Stimulated activated effector memory CD8-positive, alpha-beta T cell treated with anti-CD3 and anti-CD28 coated beads, Interleukin-12 subunit alpha, Interleukin-12 subunit beta, amount 100 ng/mL, for 72 hours (primary cell): Measurements from ENCODE around the gene FIGNL1.
A peak's percentile ranks its signal among the peaks of the same experiment; 100 is the strongest.

ENCODE experiments used
- ATAC-seq: fragments of 150-1000 bp; cut with Tn5 transposase; 2 replicates; pipeline ENCODE4 v1.10.0; 2021
- DNase-seq, 2 donors: peaks; one replicate each; pipeline ENCODE4 v3.0.0; 2021 to 2022; ENCODE audit warnings: low spot score in 2 of 2
- H3K27ac Mint-ChIP-seq: one replicate; pipeline ENCODE4 v1.8.0; 2022; ENCODE audit warnings: mild to moderate bottlenecking, mixed read lengths
- H3K36me3 Mint-ChIP-seq: one replicate; pipeline ENCODE4 v1.8.0; 2022; ENCODE audit warnings: mild to moderate bottlenecking, mixed read lengths
- H3K4me1 Mint-ChIP-seq: one replicate; pipeline ENCODE4 v1.8.0; 2022; ENCODE audit warnings: mixed read lengths
- H3K4me3 Mint-ChIP-seq: one replicate; pipeline ENCODE4 v1.8.0; 2022; ENCODE audit warnings: mild to moderate bottlenecking, mixed read lengths
- H3K9me3 Mint-ChIP-seq: one replicate; pipeline ENCODE4 v1.8.0; 2022; ENCODE audit warnings: mixed read lengths

Gene FIGNL1

DNA sequence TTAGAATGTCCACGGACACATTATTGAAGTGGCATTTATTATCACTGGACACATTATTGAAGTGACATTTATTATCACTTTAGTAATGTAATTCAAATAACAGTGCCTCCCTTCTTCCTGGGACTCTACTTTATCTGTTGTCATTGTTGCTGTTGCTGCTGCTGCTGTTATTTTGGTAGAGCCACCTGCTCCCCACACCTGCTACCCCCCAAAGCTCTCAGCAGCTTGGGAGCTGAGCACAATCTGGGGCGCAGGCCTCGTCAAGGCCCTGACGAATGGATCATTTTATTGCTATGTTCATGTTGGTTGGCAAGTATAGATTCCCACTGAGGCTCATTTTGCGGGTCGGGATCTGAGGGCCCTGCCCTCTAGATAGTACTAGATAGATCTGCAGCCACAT is 24.8 kb downstream of the FIGNL1 start:
- ATAC-seq (no peak), DNase-seq (no peak)
- Mint-ChIP-seq H3K27ac (no peak overlapping the region), H3K9me3 (no peaks in the 10 kb centered on the region), H3K4me3 (no peak overlapping the region), H3K4me1 (no peaks in the 10 kb centered on the region), H3K36me3 (no peaks in the 10 kb centered on the region)

DNA sequence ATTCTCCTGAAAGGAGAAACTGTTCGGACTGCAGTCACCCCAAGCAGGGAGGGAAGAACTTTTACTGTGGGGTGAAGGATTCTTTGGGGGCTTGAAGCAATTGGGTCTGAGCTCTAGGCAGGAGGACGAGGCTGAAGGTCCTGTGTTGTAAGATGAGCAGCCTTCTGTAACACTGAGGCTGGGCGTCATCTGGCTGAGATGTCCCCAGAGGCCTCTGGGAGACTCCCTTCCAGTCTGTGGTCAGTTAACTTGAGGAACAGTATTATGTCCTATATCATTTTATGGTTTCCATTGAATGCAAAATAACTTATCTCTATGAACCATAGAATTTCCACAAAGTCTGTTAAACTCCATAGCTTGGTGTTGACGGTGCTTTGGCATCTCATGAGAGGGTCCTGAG is 26.3 kb downstream of the FIGNL1 start:
- H3K9me3 Mint-ChIP-seq = no peaks in the 10 kb centered on the region
- no peak for DNase-seq
- H3K4me3 Mint-ChIP-seq = no peak overlapping the region
- ATAC-seq = no peak
- H3K36me3 Mint-ChIP-seq = no peaks in the 10 kb centered on the region
- H3K27ac Mint-ChIP-seq = no peak overlapping the region
- no peaks in the 10 kb centered on the region for H3K4me1 Mint-ChIP-seq

DNA sequence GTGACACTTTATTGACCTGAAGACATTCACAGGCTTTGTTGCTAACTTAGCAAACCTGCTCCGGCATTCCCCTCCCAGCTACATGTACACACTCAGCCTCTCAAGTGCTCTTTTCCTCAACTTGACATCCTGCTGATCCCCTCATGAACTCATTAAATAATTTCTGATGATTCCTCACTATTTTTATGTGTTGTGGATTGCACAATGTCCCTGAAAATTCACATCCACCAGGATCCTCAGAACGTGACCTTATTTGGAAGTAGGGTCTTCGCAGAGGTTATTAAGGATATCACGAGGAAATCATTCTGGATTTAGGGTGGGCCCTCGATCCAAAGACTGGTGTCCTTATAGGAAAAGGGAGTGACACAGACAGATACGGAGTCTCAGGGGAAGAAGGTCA is 27.3 kb downstream of the FIGNL1 start:
- Mint-ChIP-seq H3K4me1 (no peaks in the 10 kb centered on the region), H3K4me3 (no peak overlapping the region), H3K27ac (no peak overlapping the region), H3K36me3 (no peaks in the 10 kb centered on the region), H3K9me3 (no peaks in the 10 kb centered on the region)
- DNase-seq (no peak), ATAC-seq (no peak)

DNA sequence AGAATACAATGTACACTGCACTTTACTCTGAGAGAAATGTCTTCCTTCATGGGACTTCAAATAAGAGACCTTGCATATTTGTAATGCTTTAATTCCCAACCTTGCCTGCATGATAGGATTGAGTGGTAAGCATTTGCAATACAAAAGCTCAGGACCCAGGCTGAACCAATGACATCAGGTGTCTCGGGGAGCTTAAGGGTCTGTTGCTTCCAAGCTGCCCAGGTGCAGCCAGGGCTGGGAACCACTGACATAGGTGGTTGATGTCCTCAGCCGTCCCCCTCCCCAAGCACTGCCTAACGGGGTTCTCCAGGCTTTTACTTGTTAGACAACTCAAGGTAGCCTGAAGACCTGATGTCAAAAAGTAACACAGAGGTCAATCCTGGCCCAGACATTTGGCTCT is 29.1 kb downstream of the FIGNL1 start:
- peaks cover 6% of the 10 kb centered on the region for H3K4me1 Mint-ChIP-seq
- H3K4me3 Mint-ChIP-seq = no peak overlapping the region
- peak overlapping the region; percentile 79 for H3K27ac Mint-ChIP-seq
- DNase-seq = no peak
- H3K9me3 Mint-ChIP-seq = no peaks in the 10 kb centered on the region
- ATAC-seq = no peak
- no peaks in the 10 kb centered on the region for H3K36me3 Mint-ChIP-seq

DNA sequence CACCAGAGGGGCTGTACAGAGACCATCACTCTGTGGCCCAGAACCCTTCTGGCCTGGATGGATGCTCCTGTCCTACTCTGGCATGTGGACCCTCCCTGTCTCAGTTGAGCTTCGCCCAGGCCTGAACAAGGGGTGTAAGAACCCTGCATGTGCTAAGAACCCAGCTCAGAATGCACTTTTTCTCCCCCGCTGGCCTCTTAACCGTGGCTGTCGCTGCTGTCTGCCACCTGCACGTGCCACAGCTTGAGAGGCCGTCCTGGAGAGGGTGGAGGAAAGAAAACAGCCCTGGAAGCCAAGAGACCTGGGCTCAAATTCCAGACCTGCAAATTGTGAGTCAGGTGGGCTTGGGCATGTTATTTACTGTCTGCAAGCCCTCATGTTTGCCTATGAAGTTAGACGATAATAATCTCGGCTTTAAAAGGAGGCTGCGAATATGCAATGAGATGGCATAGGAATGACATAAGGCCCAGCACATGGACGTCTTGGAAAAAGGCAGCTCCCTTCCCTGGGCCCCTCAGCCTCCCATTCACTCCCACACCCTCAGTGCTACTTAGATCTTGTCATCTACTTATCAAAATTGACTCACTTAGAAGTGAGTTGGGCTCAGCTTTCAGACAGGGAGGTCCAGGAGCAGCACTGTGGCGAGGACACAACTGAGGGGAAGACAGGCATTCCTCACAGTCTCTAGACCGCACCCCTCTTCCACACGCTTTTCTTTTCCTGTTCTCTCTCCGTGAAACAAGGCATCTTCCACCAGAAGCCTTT is 31.4 kb downstream of the FIGNL1 start:
- H3K27ac Mint-ChIP-seq = peak overlapping the region; percentile 43
- DNase-seq (peak in 1 of 2 donors; percentile 43), ATAC-seq (no peak)
- H3K4me1 Mint-ChIP-seq = peaks cover 12% of the 10 kb centered on the region
- H3K4me3 Mint-ChIP-seq = no peak overlapping the region
- no peaks in the 10 kb centered on the region for H3K36me3 Mint-ChIP-seq
- no peaks in the 10 kb centered on the region for H3K9me3 Mint-ChIP-seq

DNA sequence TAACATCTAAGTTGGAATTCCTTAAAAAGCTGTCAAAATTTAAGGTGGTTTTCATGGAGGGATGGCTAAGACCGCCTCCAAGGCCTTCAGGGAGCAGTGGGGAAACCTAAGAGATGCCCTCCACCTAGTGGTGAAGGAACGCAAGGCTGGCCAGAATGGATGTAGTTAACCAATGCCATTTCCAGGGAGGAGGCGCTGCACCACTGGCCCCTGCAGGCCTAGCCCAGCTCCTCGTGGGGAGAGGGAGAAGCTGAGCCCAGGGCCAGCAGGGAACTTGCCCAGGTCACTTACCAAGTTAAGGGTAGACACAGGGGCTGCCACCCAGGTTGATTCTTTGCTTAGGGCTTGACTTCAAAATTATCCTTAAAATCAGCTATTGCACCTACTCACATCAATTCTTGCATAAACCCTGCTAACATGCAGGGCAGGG is 32.0 kb downstream of the FIGNL1 start:
- peak; percentile 55 to 79 for DNase-seq
- peaks cover 12% of the 10 kb centered on the region for H3K4me1 Mint-ChIP-seq
- no peaks in the 10 kb centered on the region for H3K9me3 Mint-ChIP-seq
- H3K27ac Mint-ChIP-seq = peak overlapping the region; percentile 43
- H3K4me3 Mint-ChIP-seq = no peak overlapping the region
- H3K36me3 Mint-ChIP-seq = no peaks in the 10 kb centered on the region
- peak; percentile 97 for ATAC-seq

DNA sequence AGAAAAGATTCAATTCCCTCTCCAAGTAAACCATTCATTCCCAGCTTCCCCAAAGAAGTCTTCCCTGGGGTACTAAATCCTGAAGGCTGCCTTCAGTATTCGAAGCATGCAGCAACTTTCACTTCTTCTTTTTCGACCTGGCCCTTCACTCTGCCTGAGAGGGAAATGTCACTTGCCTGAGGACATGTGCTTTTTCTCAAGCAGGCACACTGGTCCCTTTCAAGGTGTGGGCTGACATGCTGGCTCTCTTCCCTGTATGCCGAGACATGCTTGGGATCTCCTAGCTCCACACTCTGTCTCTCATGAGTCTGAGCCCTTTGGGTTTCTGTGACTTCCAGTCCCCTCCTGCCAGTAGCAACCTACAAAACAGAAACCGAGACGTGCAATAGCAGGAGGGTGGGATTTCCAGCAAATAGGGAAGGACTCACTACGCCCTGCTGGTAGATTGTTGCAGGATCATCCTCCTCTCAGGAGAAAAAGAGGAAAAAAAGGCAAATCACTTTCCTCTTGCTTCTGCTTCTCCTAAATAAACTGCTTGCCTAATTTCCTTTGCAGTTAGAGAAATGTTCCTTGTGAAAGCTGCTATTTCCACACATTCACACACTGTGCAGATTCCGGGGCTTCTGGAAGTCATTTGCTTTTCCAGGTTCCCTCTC is 33.5 kb downstream of the FIGNL1 start:
- peaks cover 8% of the 10 kb centered on the region for H3K36me3 Mint-ChIP-seq
- ATAC-seq = no peak

DNA sequence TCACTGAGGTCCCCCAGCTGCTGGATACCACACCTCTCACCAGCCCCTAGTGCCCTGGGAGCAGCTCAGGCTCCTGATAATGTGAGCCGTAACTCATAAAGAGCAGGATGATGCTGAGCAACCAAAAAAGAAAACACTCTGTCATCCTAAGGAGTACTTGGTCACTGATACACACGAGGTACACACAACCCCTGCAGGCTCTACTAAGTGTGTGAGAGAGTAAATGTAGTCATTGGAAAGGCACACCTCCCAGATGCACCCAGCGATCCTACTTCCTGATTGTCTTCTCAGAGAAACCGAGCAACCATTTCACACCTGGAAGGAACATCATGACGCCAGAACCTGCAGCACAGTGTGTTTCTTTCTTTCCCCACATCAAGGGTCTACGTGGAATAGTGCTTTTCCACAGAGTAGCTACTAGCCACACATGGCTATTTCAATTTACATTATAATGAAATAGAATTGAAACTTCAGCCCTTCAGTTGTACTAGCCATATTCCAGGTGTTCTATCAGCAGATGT is 34.2 kb downstream of the FIGNL1 start:
- H3K4me1 Mint-ChIP-seq = peaks cover 21% of the 10 kb centered on the region
- DNase-seq (peak in 1 of 2 donors; percentile 45), ATAC-seq (no peak)
- H3K4me3 Mint-ChIP-seq = no peak overlapping the region
- no peaks in the 10 kb centered on the region for H3K9me3 Mint-ChIP-seq
- peak overlapping the region; percentile 77 for H3K27ac Mint-ChIP-seq
- peaks cover 8% of the 10 kb centered on the region for H3K36me3 Mint-ChIP-seq

More for the DNA sequence above, 33.5 kb downstream of the FIGNL1 start:
- peak overlapping the region; percentile 36 for H3K27ac Mint-ChIP-seq
- H3K4me1 Mint-ChIP-seq = peaks cover 13% of the 10 kb centered on the region
- H3K9me3 Mint-ChIP-seq = no peaks in the 10 kb centered on the region
- DNase-seq = peak in 1 of 2 donors; percentile 48
- H3K4me3 Mint-ChIP-seq = no peak overlapping the region

DNA sequence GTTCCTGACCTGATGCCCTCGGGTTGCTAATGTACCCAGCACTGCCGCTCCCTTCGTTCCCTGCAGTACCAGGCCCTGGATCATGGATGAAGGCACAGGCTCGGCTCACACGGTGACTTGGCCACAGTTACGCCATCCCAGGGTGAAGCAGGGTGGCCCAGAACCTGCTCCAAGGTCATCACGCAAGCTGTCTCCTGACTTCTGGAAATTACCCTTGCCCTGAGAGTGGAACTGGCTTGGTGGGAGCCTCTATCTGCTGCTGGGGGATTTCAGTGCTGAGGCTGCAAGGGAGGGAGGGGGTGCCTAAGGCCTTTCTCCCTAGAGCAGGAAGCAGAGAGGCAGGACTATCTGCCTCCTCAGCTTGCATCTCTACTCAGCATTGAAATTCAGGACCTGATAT is 36.6 kb downstream of the FIGNL1 start:
- Mint-ChIP-seq H3K27ac (peak overlapping the region; percentile 48), H3K4me1 (peaks cover 44% of the 10 kb centered on the region), H3K9me3 (no peaks in the 10 kb centered on the region), H3K4me3 (no peak overlapping the region), H3K36me3 (peaks cover 25% of the 10 kb centered on the region)
- DNase-seq = peak in 1 of 2 donors; percentile 43
- ATAC-seq = no peak

DNA sequence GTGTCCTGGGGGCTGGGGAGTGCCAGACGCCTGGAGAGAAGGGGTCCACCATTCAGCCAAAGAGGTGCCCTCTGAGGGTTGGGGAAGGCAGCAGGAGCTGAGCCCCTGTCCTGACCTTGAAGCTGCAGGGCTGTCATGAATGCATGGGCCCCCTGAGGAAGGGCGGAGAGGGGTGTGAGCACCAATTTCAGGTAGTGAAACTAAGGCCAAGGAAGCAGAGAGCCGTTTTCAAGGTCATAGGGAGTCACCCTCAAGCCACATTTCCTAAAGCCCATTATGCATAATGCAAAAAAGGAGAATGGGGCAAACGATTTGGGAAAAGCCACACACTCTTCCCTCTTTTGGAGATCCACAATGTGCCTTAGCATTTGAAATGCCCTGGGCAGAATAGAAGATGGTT is 37.2 kb downstream of the FIGNL1 start:
- ATAC-seq = no peak
- H3K36me3 Mint-ChIP-seq = peaks cover 31% of the 10 kb centered on the region
- peak overlapping the region; percentile 4 for H3K27ac Mint-ChIP-seq
- no peak for DNase-seq
- no peaks in the 10 kb centered on the region for H3K9me3 Mint-ChIP-seq
- H3K4me1 Mint-ChIP-seq = peaks cover 50% of the 10 kb centered on the region
- no peak overlapping the region for H3K4me3 Mint-ChIP-seq

DNA sequence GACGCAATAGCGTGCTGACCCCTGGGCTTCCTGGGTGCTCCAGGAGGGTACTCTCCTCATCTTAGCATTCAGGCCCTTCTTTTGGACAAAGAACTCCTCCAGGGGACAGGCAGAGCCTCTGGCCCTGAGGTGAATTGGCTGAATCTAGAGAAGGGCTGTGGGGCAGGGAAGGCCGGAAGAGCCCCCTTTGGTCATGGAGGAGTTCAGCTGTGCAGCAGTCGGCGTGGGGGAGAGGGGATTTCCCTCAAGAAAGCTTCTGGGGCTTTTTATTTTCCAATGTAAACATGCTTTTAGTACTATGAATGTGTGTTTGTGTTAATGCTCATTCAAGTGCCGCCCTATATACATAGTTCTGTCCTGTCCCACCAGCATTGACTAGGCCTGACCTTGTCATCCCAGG is 38.8 kb downstream of the FIGNL1 start:
- DNase-seq = peak in 1 of 2 donors; percentile 45
- Mint-ChIP-seq H3K4me1 (peaks cover 62% of the 10 kb centered on the region), H3K27ac (peak overlapping the region; percentile 93), H3K9me3 (no peaks in the 10 kb centered on the region), H3K4me3 (no peak overlapping the region), H3K36me3 (peaks cover 48% of the 10 kb centered on the region)
- no peak for ATAC-seq

DNA sequence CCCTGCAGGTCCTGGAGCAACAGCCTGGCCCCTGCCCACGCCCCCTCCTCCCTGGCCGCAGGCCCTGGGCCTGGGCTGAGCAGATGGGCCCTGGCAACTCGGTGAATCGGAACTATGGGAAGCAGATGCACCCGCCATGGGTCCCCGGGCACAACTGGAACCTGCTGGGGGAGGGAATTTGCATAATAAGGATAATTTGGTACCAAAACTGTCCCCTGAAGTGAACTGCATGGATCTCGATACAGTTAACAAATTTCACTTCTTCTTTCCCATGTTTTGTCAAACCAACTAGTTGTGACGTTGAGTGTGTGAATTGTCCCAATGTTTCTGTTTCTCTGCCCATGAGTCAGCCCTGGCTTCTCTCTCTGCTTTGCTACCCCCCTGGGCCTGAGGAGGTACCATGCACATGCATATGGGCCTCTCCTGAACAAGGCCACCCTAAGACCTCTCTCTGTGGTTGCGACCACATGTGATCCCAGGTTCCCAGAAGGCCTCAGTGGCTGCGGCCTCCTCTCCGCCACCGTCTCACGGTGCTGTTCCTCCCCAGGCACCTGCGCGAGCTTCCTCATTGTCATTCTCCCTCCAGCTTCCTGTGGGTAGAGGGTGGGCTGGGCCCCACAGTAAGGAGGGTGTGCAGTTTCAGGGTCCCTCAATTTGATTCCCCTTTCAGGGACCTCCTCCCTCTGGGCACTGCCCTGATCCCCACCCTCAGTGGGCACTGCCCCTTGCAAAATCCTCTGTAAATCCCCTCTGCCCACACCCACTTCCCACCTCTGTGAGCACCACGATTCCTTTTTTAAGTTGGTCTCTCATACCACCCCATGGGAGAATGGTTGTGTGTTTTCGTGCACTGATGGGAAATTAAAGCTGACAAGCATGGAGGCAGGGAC is 40.0 kb downstream of the FIGNL1 start:
- ATAC-seq (peak; percentile 29), DNase-seq (peak in 1 of 2 donors; percentile 49)
- Mint-ChIP-seq H3K9me3 (no peaks in the 10 kb centered on the region), H3K4me3 (peak overlapping the region; percentile 13), H3K27ac (peak overlapping the region; percentile 93), H3K4me1 (peaks cover 65% of the 10 kb centered on the region), H3K36me3 (peaks cover 60% of the 10 kb centered on the region)

DNA sequence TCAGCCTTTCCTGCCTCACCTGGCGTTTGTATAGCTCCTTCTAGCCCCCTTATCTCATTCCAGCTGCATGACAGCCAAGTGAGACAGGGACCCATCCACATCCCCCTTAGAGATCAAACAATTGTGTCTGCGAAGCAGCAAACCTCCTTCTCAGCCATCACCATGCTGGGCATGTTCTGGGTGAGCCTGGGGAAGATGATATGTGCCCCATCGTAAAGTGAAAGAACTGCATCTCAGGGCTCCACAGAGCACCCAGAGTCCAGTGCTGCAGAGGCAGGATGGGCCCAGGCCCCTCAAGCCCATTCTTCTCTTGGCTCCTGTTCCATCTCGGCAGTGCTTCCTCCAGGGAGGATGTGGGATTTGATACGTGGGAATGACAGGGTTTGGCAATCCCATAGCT is 43.2 kb downstream of the FIGNL1 start:
- Mint-ChIP-seq H3K9me3 (no peaks in the 10 kb centered on the region), H3K4me3 (no peak overlapping the region), H3K27ac (peak overlapping the region; percentile 93), H3K4me1 (peaks cover 88% of the 10 kb centered on the region), H3K36me3 (peaks cover 83% of the 10 kb centered on the region)
- DNase-seq (no peak), ATAC-seq (peak; percentile 29)

DNA sequence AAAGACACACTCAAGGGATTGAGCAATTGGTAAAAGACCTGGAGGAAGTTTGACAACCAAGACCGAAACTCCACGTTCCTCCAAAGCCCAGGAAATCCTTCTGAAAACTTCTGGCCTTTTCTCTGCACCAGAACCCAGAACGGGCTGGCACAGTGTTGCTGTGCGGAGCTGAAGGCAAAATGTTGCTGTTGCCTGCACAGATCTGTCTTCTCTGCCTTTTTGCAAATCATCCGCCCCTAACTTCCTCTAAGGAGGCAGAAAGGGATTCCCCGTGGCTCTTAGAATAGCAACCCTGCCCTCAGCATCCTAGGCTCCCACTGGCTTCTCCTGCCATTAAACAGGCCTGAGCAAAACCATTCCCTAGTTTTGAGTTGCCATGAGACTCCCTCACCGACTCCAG is 44.9 kb downstream of the FIGNL1 start:
- H3K9me3 Mint-ChIP-seq = no peaks in the 10 kb centered on the region

DNA sequence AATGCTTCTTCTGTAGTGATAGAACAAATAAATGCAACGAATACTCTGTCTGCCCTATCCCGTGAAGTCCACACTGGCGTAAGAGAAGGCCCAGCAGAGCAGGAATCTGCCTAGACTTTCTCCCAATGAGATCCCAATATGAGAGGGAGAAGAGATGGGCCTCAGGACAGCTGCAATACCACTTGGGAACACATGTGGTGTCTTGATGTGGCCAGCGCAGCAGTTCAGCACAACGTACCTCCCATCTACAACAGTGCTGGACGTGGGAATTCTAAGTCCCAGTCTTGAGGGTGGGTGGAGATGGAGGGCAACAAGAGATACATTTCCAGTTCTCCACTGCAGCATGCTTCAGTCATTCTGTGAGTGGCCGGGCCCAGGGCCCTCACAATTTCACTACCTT is 45.8 kb downstream of the FIGNL1 start:
- Mint-ChIP-seq H3K9me3 (no peaks in the 10 kb centered on the region), H3K36me3 (peaks cover 100% of the 10 kb centered on the region), H3K4me3 (no peak overlapping the region), H3K4me1 (peaks cover 77% of the 10 kb centered on the region), H3K27ac (peak overlapping the region; percentile 93)
- ATAC-seq (no peak), DNase-seq (no peak)

More for the DNA sequence above, 44.9 kb downstream of the FIGNL1 start:
- peak overlapping the region; percentile 93 for H3K27ac Mint-ChIP-seq
- H3K4me1 Mint-ChIP-seq = peaks cover 86% of the 10 kb centered on the region
- peaks cover 99% of the 10 kb centered on the region for H3K36me3 Mint-ChIP-seq
- H3K4me3 Mint-ChIP-seq = peak overlapping the region; percentile 26
- ATAC-seq = no peak
- no peak for DNase-seq
